ENCODE measurements around the gene C2CD4D. TPM values are rescaled to one million over a fixed set of nuclear protein-coding genes. Genes with fewer than 3 reads are reported as not detected.

C2CD4D gene
- polyA plus RNA-seq, 1 donor: 0.78 TPM

DNA sequence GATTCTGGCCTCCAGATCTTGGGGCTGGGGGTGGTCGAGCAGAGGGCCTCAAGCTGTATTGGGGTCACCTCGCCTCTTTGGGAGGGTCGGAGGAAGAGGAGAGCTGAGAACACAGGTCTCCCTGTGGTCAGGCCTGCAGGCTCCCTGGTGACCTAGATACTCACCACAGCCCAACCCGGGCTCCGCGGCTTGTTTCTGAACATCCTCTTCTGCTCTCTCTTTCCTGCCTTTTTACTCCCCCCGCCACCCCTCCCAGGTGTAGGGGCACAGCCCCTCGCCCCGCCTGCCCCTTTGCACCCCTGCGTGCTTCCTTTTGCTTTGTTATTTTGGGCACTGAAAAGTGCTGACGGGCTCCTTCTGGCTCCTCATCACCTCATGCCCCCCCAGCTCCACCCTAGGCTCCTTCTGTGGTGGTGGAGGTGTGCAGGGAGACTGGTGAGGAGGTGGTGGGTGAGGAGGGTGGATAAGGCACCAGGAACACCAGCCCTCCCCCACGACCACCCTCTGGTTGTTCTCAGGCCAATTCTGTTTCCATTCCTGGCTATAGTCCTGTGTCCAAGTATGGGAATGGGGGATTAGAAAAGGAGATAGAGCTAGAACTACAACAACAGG is 23.8 kb downstream of the C2CD4D start:
- Histone ChIP-seq H3K9me3 (ENCODE audit: control insufficient read depth, low read depth, low read length) (no peaks in the 10 kb centered on the region), H3K27ac (ENCODE audit: low read length) (no peak overlapping the region), H3K4me3 (ENCODE audit: low read length) (no peak overlapping the region), H3K4me1 (ENCODE audit: control insufficient read depth, insufficient read depth, low read length) (peaks cover 8% of the 10 kb centered on the region), H3K27me3 (ENCODE audit: control insufficient read depth, insufficient read depth, low read length) (no peaks in the 10 kb centered on the region), H3K36me3 (ENCODE audit: control insufficient read depth, insufficient read depth, low read length) (no peaks in the 10 kb centered on the region)
- DNase-seq: no peak
- no CpG with 5 or more reads among the region's 12 CpGs for WGBS (ENCODE audit: insufficient coverage, low lambda C conversion rate)

DNA sequence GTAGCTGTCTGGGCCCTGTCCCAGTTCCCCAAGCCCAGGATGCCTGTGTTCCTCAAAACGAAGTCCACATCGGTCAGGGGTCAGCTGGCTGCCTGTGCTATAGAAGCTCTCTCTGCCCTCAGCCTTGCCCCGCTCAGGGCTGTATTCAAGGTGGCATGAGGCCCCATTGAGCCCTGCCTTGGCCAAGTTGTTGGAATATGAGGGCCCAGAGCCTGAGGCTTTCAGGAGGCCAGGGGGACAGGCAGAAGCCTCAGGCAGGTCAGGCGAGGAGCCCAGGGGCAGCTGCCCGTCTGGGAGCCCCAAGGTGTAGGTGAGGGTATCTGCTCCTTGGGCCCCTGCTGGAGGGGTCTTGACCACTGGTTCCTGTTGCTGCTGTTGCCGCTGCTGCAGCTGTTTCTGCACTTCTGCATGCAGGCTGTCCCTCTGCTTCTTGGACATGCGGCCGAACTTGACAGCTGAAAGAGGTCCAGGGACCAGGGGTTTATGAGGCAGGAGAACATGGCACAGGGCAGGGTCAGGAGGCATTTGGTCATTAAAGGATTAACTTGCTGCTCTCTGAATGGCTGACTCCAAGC is 24.6 kb downstream of the C2CD4D start:
- Histone ChIP-seq H3K27ac (ENCODE audit: low read length) (no peak overlapping the region), H3K4me3 (ENCODE audit: low read length) (no peak overlapping the region), H3K4me1 (ENCODE audit: control insufficient read depth, insufficient read depth, low read length) (peaks cover 8% of the 10 kb centered on the region), H3K36me3 (ENCODE audit: control insufficient read depth, insufficient read depth, low read length) (no peaks in the 10 kb centered on the region), H3K27me3 (ENCODE audit: control insufficient read depth, insufficient read depth, low read length) (no peaks in the 10 kb centered on the region), H3K9me3 (ENCODE audit: control insufficient read depth, low read depth, low read length) (no peaks in the 10 kb centered on the region)
- no peak for DNase-seq
- no CpG with 5 or more reads among the region's 8 CpGs for WGBS (ENCODE audit: insufficient coverage, low lambda C conversion rate)

GRCh38 chr1:151814426-151814825 is 25.2 kb downstream of the C2CD4D start:
- H3K27ac ChIP-seq (ENCODE audit: low read length): no peak overlapping the region
- no peaks in the 10 kb centered on the region for H3K9me3 ChIP-seq (ENCODE audit: control insufficient read depth, low read depth, low read length)
- DNase-seq: no peak
- no peaks in the 10 kb centered on the region for H3K36me3 ChIP-seq (ENCODE audit: control insufficient read depth, insufficient read depth, low read length)
- no peaks in the 10 kb centered on the region for H3K27me3 ChIP-seq (ENCODE audit: control insufficient read depth, insufficient read depth, low read length)
- no CpG with 5 or more reads among the region's 15 CpGs for WGBS (ENCODE audit: insufficient coverage, low lambda C conversion rate)
- peaks cover 8% of the 10 kb centered on the region for H3K4me1 ChIP-seq (ENCODE audit: control insufficient read depth, insufficient read depth, low read length)
- H3K4me3 ChIP-seq (ENCODE audit: low read length): no peak overlapping the region

GRCh38 chr1:151813271-151813977 is 26.2 kb downstream of the C2CD4D start:
- DNase-seq: no peak
- H3K9me3 ChIP-seq (ENCODE audit: control insufficient read depth, low read depth, low read length): no peaks in the 10 kb centered on the region
- H3K4me1 ChIP-seq (ENCODE audit: control insufficient read depth, insufficient read depth, low read length): peaks cover 8% of the 10 kb centered on the region
- H3K4me3 ChIP-seq (ENCODE audit: low read length): no peak overlapping the region
- H3K27me3 ChIP-seq (ENCODE audit: control insufficient read depth, insufficient read depth, low read length): no peaks in the 10 kb centered on the region
- WGBS (ENCODE audit: insufficient coverage, low lambda C conversion rate): no CpG with 5 or more reads among the region's 12 CpGs
- H3K36me3 ChIP-seq (ENCODE audit: control insufficient read depth, insufficient read depth, low read length): no peaks in the 10 kb centered on the region
- H3K27ac ChIP-seq (ENCODE audit: low read length): no peak overlapping the region

- H3K4me3 ChIP-seq (ENCODE audit: low read length): no peak overlapping the region
- no peak for DNase-seq
- no peaks in the 10 kb centered on the region for H3K36me3 ChIP-seq (ENCODE audit: control insufficient read depth, insufficient read depth, low read length)
- H3K9me3 ChIP-seq (ENCODE audit: control insufficient read depth, low read depth, low read length): no peaks in the 10 kb centered on the region
- H3K27ac ChIP-seq (ENCODE audit: low read length): no peak overlapping the region
- no CpG with 5 or more reads among the region's 9 CpGs for WGBS (ENCODE audit: insufficient coverage, low lambda C conversion rate)
- no peaks in the 10 kb centered on the region for H3K27me3 ChIP-seq (ENCODE audit: control insufficient read depth, insufficient read depth, low read length)
- no peaks in the 10 kb centered on the region for H3K4me1 ChIP-seq (ENCODE audit: control insufficient read depth, insufficient read depth, low read length)
Observed at GRCh38 chr1:151811181-151811580, 28.4 kb downstream of the C2CD4D start.

DNA sequence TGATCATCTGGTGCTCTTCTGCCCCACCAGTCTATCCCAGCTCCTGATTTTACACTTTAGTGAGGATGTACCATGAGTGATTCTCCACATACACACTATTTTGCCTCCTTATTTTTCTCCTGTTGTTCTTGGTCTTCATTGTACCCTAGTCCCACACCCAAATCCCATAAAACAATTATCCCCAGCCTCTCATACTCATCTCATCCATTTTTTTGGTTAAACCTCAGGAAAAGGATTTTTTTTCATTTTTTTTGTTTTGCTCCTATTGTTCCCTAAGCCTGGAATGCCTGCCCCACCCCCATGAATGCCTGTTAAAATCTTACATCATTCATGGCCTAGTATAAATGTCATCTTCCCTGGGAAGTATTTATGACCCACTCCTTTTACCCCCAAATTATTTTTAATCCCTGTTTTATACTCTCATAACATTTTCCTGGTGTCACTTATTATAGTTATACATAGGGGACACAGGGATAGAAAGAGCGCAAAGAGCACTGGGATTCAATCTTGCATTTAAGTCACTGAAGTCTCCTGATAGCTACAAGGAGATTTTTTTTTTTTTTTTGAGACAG is 29.5 kb downstream of the C2CD4D start:
- Histone ChIP-seq H3K27ac (ENCODE audit: low read length) (no peak overlapping the region), H3K36me3 (ENCODE audit: control insufficient read depth, insufficient read depth, low read length) (no peaks in the 10 kb centered on the region), H3K9me3 (ENCODE audit: control insufficient read depth, low read depth, low read length) (no peaks in the 10 kb centered on the region), H3K4me1 (ENCODE audit: control insufficient read depth, insufficient read depth, low read length) (no peaks in the 10 kb centered on the region), H3K4me3 (ENCODE audit: low read length) (no peak overlapping the region), H3K27me3 (ENCODE audit: control insufficient read depth, insufficient read depth, low read length) (peaks cover 6% of the 10 kb centered on the region)
- 100% methylated on average over 1 of the region's 1 CpG for WGBS (ENCODE audit: insufficient coverage, low lambda C conversion rate)
- DNase-seq: no peak

GRCh38 chr1:151809290-151809984 is 30.2 kb downstream of the C2CD4D start:
- no peak for DNase-seq
- Histone ChIP-seq H3K27ac (ENCODE audit: low read length) (no peak overlapping the region), H3K4me1 (ENCODE audit: control insufficient read depth, insufficient read depth, low read length) (no peaks in the 10 kb centered on the region), H3K4me3 (ENCODE audit: low read length) (no peak overlapping the region), H3K27me3 (ENCODE audit: control insufficient read depth, insufficient read depth, low read length) (peaks cover 13% of the 10 kb centered on the region), H3K9me3 (ENCODE audit: control insufficient read depth, low read depth, low read length) (no peaks in the 10 kb centered on the region), H3K36me3 (ENCODE audit: control insufficient read depth, insufficient read depth, low read length) (no peaks in the 10 kb centered on the region)
- WGBS (ENCODE audit: insufficient coverage, low lambda C conversion rate): 60% methylated on average over 1 of the region's 8 CpGs

DNA sequence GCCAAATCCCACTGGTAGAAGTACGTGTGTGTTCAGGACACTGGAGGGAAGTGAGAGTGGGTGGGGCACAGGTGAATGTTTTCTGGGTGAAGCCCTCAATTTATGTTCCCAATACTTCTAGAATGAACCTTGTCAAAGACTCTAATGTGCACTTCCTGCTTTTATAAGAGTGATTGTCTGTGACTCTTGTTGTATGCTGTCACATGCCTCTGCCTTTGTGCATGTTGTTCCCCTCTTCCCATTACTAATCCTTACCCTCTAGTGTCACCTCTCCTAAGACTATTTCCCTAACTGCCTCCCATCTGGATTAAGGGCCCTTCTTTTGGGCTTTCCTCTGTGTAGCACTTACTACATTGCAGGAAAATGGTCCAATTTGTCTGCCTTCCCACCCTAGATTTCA is 31.9 kb downstream of the C2CD4D start:
- peaks cover 24% of the 10 kb centered on the region for H3K27me3 ChIP-seq (ENCODE audit: control insufficient read depth, insufficient read depth, low read length)
- no peaks in the 10 kb centered on the region for H3K4me1 ChIP-seq (ENCODE audit: control insufficient read depth, insufficient read depth, low read length)
- no CpG with 5 or more reads among the region's 1 CpG for WGBS (ENCODE audit: insufficient coverage, low lambda C conversion rate)
- H3K36me3 ChIP-seq (ENCODE audit: control insufficient read depth, insufficient read depth, low read length): no peaks in the 10 kb centered on the region
- no peak overlapping the region for H3K4me3 ChIP-seq (ENCODE audit: low read length)
- H3K27ac ChIP-seq (ENCODE audit: low read length): no peak overlapping the region
- DNase-seq: no peak
- no peaks in the 10 kb centered on the region for H3K9me3 ChIP-seq (ENCODE audit: control insufficient read depth, low read depth, low read length)

DNA sequence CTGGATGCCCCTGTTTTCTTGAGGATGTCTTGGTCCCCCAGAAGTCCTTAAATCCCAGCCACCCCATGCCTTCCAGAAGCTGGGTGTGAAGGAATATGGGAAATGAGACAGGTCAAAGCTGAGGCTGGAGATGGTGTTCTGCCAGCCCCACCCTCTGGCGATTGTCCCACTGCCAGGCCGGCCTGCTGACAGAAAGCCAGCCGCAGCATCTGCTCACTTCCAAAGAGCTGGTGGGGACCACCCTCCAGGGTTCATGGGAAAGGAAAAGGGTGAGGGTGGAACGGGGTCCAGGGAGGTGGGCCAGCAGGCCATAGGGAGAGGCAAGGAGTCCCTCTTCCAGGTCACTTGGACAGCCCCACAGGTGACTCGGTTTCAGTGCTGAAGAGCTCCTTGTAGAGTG is 32.5 kb downstream of the C2CD4D start:
- Histone ChIP-seq H3K27ac (ENCODE audit: low read length) (no peak overlapping the region), H3K27me3 (ENCODE audit: control insufficient read depth, insufficient read depth, low read length) (peaks cover 29% of the 10 kb centered on the region), H3K36me3 (ENCODE audit: control insufficient read depth, insufficient read depth, low read length) (no peaks in the 10 kb centered on the region), H3K4me1 (ENCODE audit: control insufficient read depth, insufficient read depth, low read length) (no peaks in the 10 kb centered on the region), H3K4me3 (ENCODE audit: low read length) (no peak overlapping the region), H3K9me3 (ENCODE audit: control insufficient read depth, low read depth, low read length) (no peaks in the 10 kb centered on the region)
- DNase-seq: no peak
- WGBS (ENCODE audit: insufficient coverage, low lambda C conversion rate): no CpG with 5 or more reads among the region's 5 CpGs

DNA sequence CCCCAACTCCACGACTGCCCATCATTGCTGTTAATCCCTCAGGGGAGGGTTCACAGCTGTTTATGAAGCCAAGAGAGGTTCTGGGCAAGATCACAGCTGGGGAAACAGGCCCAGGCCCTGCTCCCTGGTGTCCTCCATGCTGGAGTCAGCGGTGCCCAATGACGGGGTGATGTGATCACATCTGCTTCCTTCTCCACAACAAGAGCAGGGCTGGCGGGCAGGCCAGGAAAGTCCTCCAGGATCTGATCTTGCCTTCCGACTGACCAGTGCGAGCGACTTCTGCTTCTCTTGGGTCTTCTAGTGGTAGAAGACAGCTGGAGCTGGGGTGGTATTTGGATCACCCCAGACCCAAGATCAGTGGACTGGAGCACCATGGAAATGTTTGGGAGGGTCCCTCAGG is 33.5 kb downstream of the C2CD4D start:
- Histone ChIP-seq H3K36me3 (ENCODE audit: control insufficient read depth, insufficient read depth, low read length) (no peaks in the 10 kb centered on the region), H3K4me1 (ENCODE audit: control insufficient read depth, insufficient read depth, low read length) (no peaks in the 10 kb centered on the region), H3K27me3 (ENCODE audit: control insufficient read depth, insufficient read depth, low read length) (peaks cover 29% of the 10 kb centered on the region), H3K9me3 (ENCODE audit: control insufficient read depth, low read depth, low read length) (no peaks in the 10 kb centered on the region), H3K27ac (ENCODE audit: low read length) (no peak overlapping the region), H3K4me3 (ENCODE audit: low read length) (no peak overlapping the region)
- no peak for DNase-seq
- no CpG with 5 or more reads among the region's 7 CpGs for WGBS (ENCODE audit: insufficient coverage, low lambda C conversion rate)
